IMR-90 (cell line): ENCODE results near the gene DNAJC6.

Experiments
- CTCF ChIP-seq: conservative IDR thresholded peaks from 2 replicates; pipeline ENCODE4 v1.5.1; 2012; ENCODE audit warnings: mild to moderate bottlenecking, low read depth, low read length, improper control_type of control experiment
- POLR2A ChIP-seq: IDR thresholded peaks from 2 replicates; pipeline ENCODE4 v1.6.1; 2012; ENCODE audit warnings: mild to moderate bottlenecking, low read depth, low read length

GRCh38 chr1:65388908-65389695 lies 79.8 kb downstream of the DNAJC6 start:
- TF ChIP-seq POLR2A (no peak), CTCF (no peak)
